Spleen (tissue), 7 donors: ENCODE results near the gene MR1.

Experiments
- CTCF ChIP-seq, 11 experiments: fragments of 200-600 bp in 7 of 11; fragments of 450-650 bp in 4 of 11; sonication (generic) in 4 of 11; IDR thresholded peaks in 8 of 11; conservative IDR thresholded peaks in 3 of 11; 1 replicate in 7 of 11; 2 replicates in 4 of 11; pipeline versions ENCODE4 v1.4.0 to v1.8.0; 2016 to 2021; ENCODE audit warnings: antibody characterized with exemption in 11 of 11, inconsistent platforms in 4 of 11, mild to moderate bottlenecking in 1 of 11
- POLR2A ChIP-seq, 3 donors: fragments of 450-650 bp; IDR thresholded peaks; one replicate each; pipeline ENCODE4 v1.5.1; 2017; ENCODE audit warnings: antibody characterized with exemption in 3 of 3, mild to moderate bottlenecking in 1 of 3
- donor health status: DM: no; HTN: no; CAD: no; lungs with moderate emphysema.
- donor health status: DM: no; HTN: no; CAD: no.
- donor health status: DM: no; HTN: no; CAD: no.

- peak in 3 of 11 experiments; percentile 9 to 27 (median 10) for TF ChIP-seq CTCF (IDR thresholded peaks at IDR 0.05 in 8 of 11, conservative IDR thresholded peaks at IDR 0.05 in 3 of 11)
- peak; percentile 98 to 99 (median 98) for TF ChIP-seq POLR2A (IDR thresholded peaks at IDR 0.05)
Observed at GRCh38 chr1:181088079-181089016, 54.6 kb downstream of the MR1 start, which contains the start of gene IER5.
